Tibial nerve (tissue), 4 donors: Measurements from ENCODE around the gene ATG10. TPM values are rescaled to one million over a fixed set of nuclear protein-coding genes. Genes with fewer than 3 reads are reported as not detected.

Experiments
- DNase-seq, 2 donors: peaks; one replicate each; pipeline ENCODE4 v3.0.0-alpha.2; 2019; ENCODE audit warnings: low spot score in 2 of 2
- H3K27ac ChIP-seq, 4 donors: fragments of 200-600 bp; sonication (generic) in 3 of 4; one replicate each; pipeline ENCODE4 v1.5.1; 2017 to 2019; ENCODE audit warnings: mild to moderate bottlenecking in 1 of 4
- H3K27me3 ChIP-seq, 2 donors: fragments of 200-600 bp; sonication (generic) in 1 of 2; one replicate each; pipeline versions ENCODE4 v1.5.1 to v1.6.0; 2017 to 2019
- H3K36me3 ChIP-seq, 3 donors: fragments of 200-600 bp; sonication (generic); one replicate each; pipeline ENCODE4 v1.5.1; 2018 to 2019
- H3K4me1 ChIP-seq, 4 donors: fragments of 200-600 bp; sonication (generic) in 3 of 4; one replicate each; pipeline ENCODE4 v1.5.1; 2017 to 2019
- H3K4me3 ChIP-seq, 4 donors: fragments of 200-600 bp; sonication (generic) in 3 of 4; one replicate each; pipeline ENCODE4 v1.5.1; 2017 to 2019; ENCODE audit warnings: mild to moderate bottlenecking in 1 of 4, moderate library complexity in 1 of 4
- H3K9me3 ChIP-seq, 4 donors: fragments of 200-600 bp; sonication (generic) in 3 of 4; one replicate each; pipeline ENCODE4 v1.5.1; 2017 to 2019
- EP300 ChIP-seq, 2 donors: sonication (generic); formaldehyde crosslinking; IDR thresholded peaks; one replicate each; pipeline ENCODE4 v1.6.1; 2017; ENCODE audit warnings: antibody characterized with exemption in 2 of 2, mild to moderate bottlenecking in 1 of 2
- POLR2A ChIP-seq, 2 donors: fragments of 450-650 bp; IDR thresholded peaks; one replicate each; pipeline ENCODE4 v1.6.1; 2017; ENCODE audit warnings: antibody characterized with exemption in 2 of 2, mild to moderate bottlenecking in 2 of 2, moderate library complexity in 2 of 2
- WGBS, 2 donors: methylation state at CpG; one replicate each; pipeline ENCODE4 v1.1.5; 2018; 5-methylcytosine and 5-hydroxymethylcytosine counted together
- small RNA-seq: library from RNA; depleted of rRNA; stranded (forward); fragments of <200 nt; gene quantifications from one replicate; pipeline ENCODE3, GENCODE V24; 2016
- total RNA-seq, 4 donors: library from RNA; depleted of rRNA; stranded (reverse); fragments of >200 nt; gene quantifications; one replicate each; pipeline ENCODE4 v1.1.0, GENCODE V29; 2016
- TF ChIP-seq, protein P1 (sequence below), 5 experiments: fragments of 200-600 bp in 3 of 5; fragments of 450-650 bp in 2 of 5; sonication (generic) in 3 of 5; IDR thresholded peaks; one replicate each; pipeline ENCODE4 v1.5.1; 2016 to 2019; ENCODE audit warnings: antibody characterized with exemption in 5 of 5, mild to moderate bottlenecking in 3 of 5, moderate library complexity in 2 of 5

The ATG10 gene
- total RNA-seq, 4 donors from 2014 or later: 3.5 to 25.1 (median 6.9) TPM

DNA sequence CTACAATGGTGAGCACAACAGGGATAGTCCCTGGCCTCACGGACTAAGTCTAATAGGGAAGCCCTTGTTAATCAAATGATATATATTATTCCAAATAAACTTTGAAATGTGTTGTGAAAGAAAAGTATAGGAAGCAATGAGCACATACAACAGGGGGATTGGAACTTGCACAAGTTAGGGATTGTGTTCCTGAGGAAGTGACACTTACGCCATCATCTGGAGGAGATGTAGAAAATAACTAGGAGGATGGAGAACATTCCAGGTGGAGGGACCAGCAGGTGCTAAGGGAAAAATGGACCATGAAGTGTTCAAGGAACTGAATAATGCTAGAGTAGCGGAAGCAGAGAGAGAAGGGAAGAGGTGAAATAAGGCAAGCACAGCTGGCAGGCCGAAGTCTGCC is 325.1 kb downstream of the ATG10 start:
- no peaks in the 10 kb centered on the region for H3K27me3 ChIP-seq
- 90% methylated on average over 4 of the region's 4 CpGs for WGBS, 2 donors

DNA sequence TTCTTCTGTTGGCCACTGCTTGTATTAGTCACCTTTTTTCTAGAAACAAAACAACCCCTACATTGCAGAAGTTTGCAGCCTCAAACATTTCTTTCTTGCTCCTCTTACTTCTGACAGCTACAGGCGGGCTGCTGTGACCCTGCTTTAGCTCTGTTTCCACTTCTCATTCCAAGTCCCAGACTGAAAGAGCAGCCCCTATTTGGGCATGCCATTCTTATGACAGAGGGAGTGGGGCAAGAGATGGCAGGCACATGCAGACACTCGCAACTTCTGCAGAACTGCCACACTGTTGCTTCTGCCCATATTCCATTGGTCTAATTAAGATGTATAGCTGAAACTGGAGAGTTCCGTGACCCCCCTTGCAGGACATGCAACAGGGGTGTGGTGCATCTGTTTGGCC is 325.9 kb downstream of the ATG10 start:
- no peak overlapping the region for H3K27ac ChIP-seq

More for the DNA sequence above, 325.1 kb downstream of the ATG10 start:
- no peak for DNase-seq
- Histone ChIP-seq H3K9me3 (no peaks in the 10 kb centered on the region), H3K4me3 (no peak overlapping the region), H3K36me3 (no peaks in the 10 kb centered on the region), H3K27ac (no peak overlapping the region), H3K4me1 (no peaks in the 10 kb centered on the region)
- TF ChIP-seq EP300 (IDR thresholded peaks at IDR 0.05): no peak
- TF ChIP-seq, protein P1, sequence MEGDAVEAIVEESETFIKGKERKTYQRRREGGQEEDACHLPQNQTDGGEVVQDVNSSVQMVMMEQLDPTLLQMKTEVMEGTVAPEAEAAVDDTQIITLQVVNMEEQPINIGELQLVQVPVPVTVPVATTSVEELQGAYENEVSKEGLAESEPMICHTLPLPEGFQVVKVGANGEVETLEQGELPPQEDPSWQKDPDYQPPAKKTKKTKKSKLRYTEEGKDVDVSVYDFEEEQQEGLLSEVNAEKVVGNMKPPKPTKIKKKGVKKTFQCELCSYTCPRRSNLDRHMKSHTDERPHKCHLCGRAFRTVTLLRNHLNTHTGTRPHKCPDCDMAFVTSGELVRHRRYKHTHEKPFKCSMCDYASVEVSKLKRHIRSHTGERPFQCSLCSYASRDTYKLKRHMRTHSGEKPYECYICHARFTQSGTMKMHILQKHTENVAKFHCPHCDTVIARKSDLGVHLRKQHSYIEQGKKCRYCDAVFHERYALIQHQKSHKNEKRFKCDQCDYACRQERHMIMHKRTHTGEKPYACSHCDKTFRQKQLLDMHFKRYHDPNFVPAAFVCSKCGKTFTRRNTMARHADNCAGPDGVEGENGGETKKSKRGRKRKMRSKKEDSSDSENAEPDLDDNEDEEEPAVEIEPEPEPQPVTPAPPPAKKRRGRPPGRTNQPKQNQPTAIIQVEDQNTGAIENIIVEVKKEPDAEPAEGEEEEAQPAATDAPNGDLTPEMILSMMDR (IDR thresholded peaks at IDR 0.05): no peak
- no peak for TF ChIP-seq POLR2A (IDR thresholded peaks at IDR 0.05)

DNA sequence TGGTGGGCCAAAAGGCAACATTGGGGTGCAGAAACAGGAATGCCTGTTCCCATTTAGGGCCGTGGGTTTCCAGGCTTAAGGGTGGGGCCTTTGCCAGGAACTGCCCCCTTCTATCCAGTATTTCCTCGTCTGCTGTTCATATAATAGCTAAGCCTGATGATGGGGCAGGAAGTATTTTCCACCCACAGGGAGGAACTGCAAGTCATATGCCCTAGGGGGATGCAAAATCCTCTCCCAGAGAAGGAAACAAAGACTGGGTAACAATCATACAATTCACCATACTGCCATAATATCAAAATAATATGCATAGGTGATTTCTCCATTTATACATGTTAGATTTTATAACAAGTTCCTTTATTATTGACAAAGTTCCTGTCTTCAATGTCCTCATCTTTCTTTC is 326.8 kb downstream of the ATG10 start:
- H3K4me3 ChIP-seq: no peak overlapping the region
- H3K4me1 ChIP-seq: no peaks in the 10 kb centered on the region
- H3K9me3 ChIP-seq: no peaks in the 10 kb centered on the region
- 34 to 35% methylated on average over 2 of the region's 2 CpGs for WGBS, 2 donors
- no peak overlapping the region for H3K27ac ChIP-seq
- H3K36me3 ChIP-seq: no peaks in the 10 kb centered on the region
- TF ChIP-seq POLR2A (IDR thresholded peaks at IDR 0.05): no peak
- TF ChIP-seq EP300 (IDR thresholded peaks at IDR 0.05): no peak
- TF ChIP-seq, protein P1 (IDR thresholded peaks at IDR 0.05): no peak
- no peak for DNase-seq
- H3K27me3 ChIP-seq: no peaks in the 10 kb centered on the region

More for the DNA sequence above, 325.9 kb downstream of the ATG10 start:
- 59 to 60% methylated on average over 3 of the region's 3 CpGs for WGBS, 2 donors
- Histone ChIP-seq H3K36me3 (no peaks in the 10 kb centered on the region), H3K4me3 (no peak overlapping the region), H3K27me3 (no peaks in the 10 kb centered on the region), H3K4me1 (no peaks in the 10 kb centered on the region), H3K9me3 (no peaks in the 10 kb centered on the region)
- no peak for DNase-seq
- no peak for TF ChIP-seq POLR2A (IDR thresholded peaks at IDR 0.05)

DNA sequence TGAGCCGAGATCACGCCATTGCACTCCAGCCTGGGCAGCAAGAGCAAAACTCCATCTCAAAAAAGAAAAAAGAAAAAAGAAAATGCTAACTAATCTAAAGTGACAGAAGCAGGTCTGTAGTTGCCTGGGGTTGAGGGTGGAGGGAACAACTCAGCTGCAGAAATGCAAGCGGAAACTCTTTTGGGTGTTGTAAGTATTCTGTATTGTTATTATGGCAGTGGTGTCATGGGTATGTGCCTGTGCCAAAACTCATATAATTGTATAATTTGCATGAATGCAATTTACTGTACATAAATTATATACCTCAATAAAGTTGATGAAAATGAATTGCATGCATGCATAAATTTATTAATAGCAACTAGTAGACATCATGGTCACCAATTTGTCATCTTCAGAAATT is 329.4 kb downstream of the ATG10 start:
- Histone ChIP-seq H3K9me3 (no peaks in the 10 kb centered on the region), H3K4me1 (no peaks in the 10 kb centered on the region), H3K27ac (no peak overlapping the region), H3K4me3 (no peak overlapping the region), H3K27me3 (no peaks in the 10 kb centered on the region), H3K36me3 (peaks cover 0 to 16% (median 0%) of the 10 kb centered on the region in 3 donors)
- TF ChIP-seq, protein P1 (IDR thresholded peaks at IDR 0.05): no peak
- TF ChIP-seq EP300 (IDR thresholded peaks at IDR 0.05) (no peak), POLR2A (IDR thresholded peaks at IDR 0.05) (no peak)
- DNase-seq: no peak
- 93 to 98% methylated on average over 3 of the region's 3 CpGs for WGBS, 2 donors

Small RNA genes within 50 kb of the gene (small RNA-seq; reads per million reads assigned to genes)
- not detected for gene AC010598.1
- not detected for gene RN7SL378P

Other genes with a start within 250 kb of the ATG10 start
- gene SSBP2, start 220.9 kb upstream of the ATG10 start, total RNA-seq: 10 to 100 TPM; 62.6 to 95.1 (median 77.5) TPM